SK-N-SH treated with all-trans-retinoic acid at 6 μM for 48 hours (cell line): ENCODE results near the gene HTT.

Source experiments
- ATAC-seq: fragments of 200-7000 bp; cut with Tn5 transposase; 3 replicates; pipeline ENCODE4 v1.9.1; 2020; ENCODE audit warnings: mild to moderate bottlenecking, moderate library complexity
- BACH2 ChIP-seq: fragments of 250-450 bp; sonication (Bioruptor Pico); IDR thresholded peaks from 2 replicates; pipeline ENCODE4 v1.9.0; 2021; ENCODE audit warnings: mild to moderate bottlenecking, borderline replicate concordance
- CSDC2 ChIP-seq: fragments of 250-450 bp; sonication (Bioruptor Pico); IDR thresholded peaks from 2 replicates; pipeline ENCODE4 v1.5.0; 2020; ENCODE audit warnings: mild to moderate bottlenecking, moderate library complexity
- ESRRG ChIP-seq: fragments of 250-450 bp; sonication (Bioruptor Pico); IDR thresholded peaks from 2 replicates; pipeline ENCODE4 v1.6.1; 2021; ENCODE audit warnings: mild to moderate bottlenecking
- GLIS3 ChIP-seq: fragments of 250-450 bp; sonication (Bioruptor Pico); IDR thresholded peaks from 2 replicates; pipeline ENCODE4 v1.5.0; 2020; ENCODE audit warnings: mild to moderate bottlenecking, moderate library complexity
- ISL1 ChIP-seq: fragments of 250-450 bp; sonication (Bioruptor Pico); IDR thresholded peaks from 2 replicates; pipeline ENCODE4 v2.1.2; 2022; ENCODE audit warnings: mild to moderate bottlenecking, moderate library complexity
- OSR1 ChIP-seq: fragments of 250-450 bp; sonication (Bioruptor Pico); IDR thresholded peaks from 2 replicates; pipeline ENCODE4 v1.8.0; 2022; ENCODE audit warnings: moderate library complexity, mild to moderate bottlenecking, inconsistent platforms
- PPARA ChIP-seq: fragments of 250-450 bp; sonication (Bioruptor Pico); IDR thresholded peaks from 2 replicates; pipeline ENCODE4 v1.5.0; 2020; ENCODE audit warnings: mild to moderate bottlenecking, borderline replicate concordance
- RARB ChIP-seq: fragments of 250-450 bp; sonication (Bioruptor Pico); IDR thresholded peaks from 2 replicates; pipeline ENCODE4 v1.8.0; 2021; ENCODE audit warnings: mild to moderate bottlenecking, moderate library complexity
- SNAI2 ChIP-seq: fragments of 250-450 bp; sonication (Bioruptor Pico); IDR thresholded peaks from 2 replicates; pipeline ENCODE4 v1.5.0; 2020; ENCODE audit warnings: mild to moderate bottlenecking, moderate library complexity
- TCF4 ChIP-seq: fragments of 250-450 bp; sonication (Bioruptor Pico); IDR thresholded peaks from 2 replicates; pipeline ENCODE4 v1.8.0; 2021; ENCODE audit warnings: mild to moderate bottlenecking, moderate library complexity, borderline replicate concordance
- TOX ChIP-seq: fragments of 250-450 bp; sonication (Bioruptor Pico); IDR thresholded peaks from 2 replicates; pipeline ENCODE4 v1.8.0; 2021; ENCODE audit warnings: mild to moderate bottlenecking, moderate library complexity, borderline replicate concordance
- ZC3H10 ChIP-seq: fragments of 250-450 bp; sonication (Bioruptor Pico); IDR thresholded peaks from 2 replicates; pipeline ENCODE4 v1.5.1; 2021; ENCODE audit warnings: mild to moderate bottlenecking, moderate library complexity
- ZFP3 ChIP-seq: fragments of 250-450 bp; sonication (Bioruptor Pico); IDR thresholded peaks from 2 replicates; pipeline ENCODE4 v1.5.0; 2020; ENCODE audit warnings: mild to moderate bottlenecking, moderate library complexity
- ZFP30 ChIP-seq: fragments of 450-650 bp; formaldehyde crosslinking; IDR thresholded peaks from 2 replicates; pipeline ENCODE4 v1.5.0; 2022; ENCODE audit warnings: mild to moderate bottlenecking, moderate library complexity
- ZNF565 ChIP-seq: fragments of 450-650 bp; formaldehyde crosslinking; conservative IDR thresholded peaks from 2 replicates; pipeline ENCODE4 v1.5.0; 2020; ENCODE audit warnings: low read depth, mild to moderate bottlenecking, moderate library complexity
- ZNF70 ChIP-seq: fragments of 450-650 bp; formaldehyde crosslinking; IDR thresholded peaks from 2 replicates; pipeline ENCODE4 v1.5.0; 2020; ENCODE audit warnings: mild to moderate bottlenecking, moderate library complexity
- ZNF8 ChIP-seq: fragments of 450-650 bp; formaldehyde crosslinking; IDR thresholded peaks from 2 replicates; pipeline ENCODE4 v1.5.0; 2020; ENCODE audit warnings: mild to moderate bottlenecking, moderate library complexity
- TF ChIP-seq, protein P1 (sequence below): fragments of 250-450 bp; sonication (Bioruptor Pico); IDR thresholded peaks from 2 replicates; pipeline ENCODE4 v1.5.0; 2020; ENCODE audit warnings: mild to moderate bottlenecking, moderate library complexity
- TF ChIP-seq, protein P2 (sequence below): fragments of 250-450 bp; sonication (Bioruptor Pico); IDR thresholded peaks from 2 replicates; pipeline ENCODE4 v1.8.0; 2020; ENCODE audit warnings: mild to moderate bottlenecking, moderate library complexity, borderline replicate concordance
- TF ChIP-seq, protein P3 (sequence below): fragments of 250-450 bp; sonication (Bioruptor Pico); IDR thresholded peaks from 2 replicates; pipeline ENCODE4 v1.5.1; 2020; ENCODE audit warnings: low read depth, mild to moderate bottlenecking, moderate library complexity
- TF ChIP-seq, protein P4 (sequence below): fragments of 250-450 bp; sonication (Bioruptor Pico); IDR thresholded peaks from 2 replicates; pipeline ENCODE4 v1.5.1; 2021; ENCODE audit warnings: mild to moderate bottlenecking, moderate library complexity
- TF ChIP-seq, protein P5 (sequence below): fragments of 250-450 bp; sonication (Bioruptor Pico); IDR thresholded peaks from 2 replicates; pipeline ENCODE4 v1.8.0; 2021; ENCODE audit warnings: low read depth, mild to moderate bottlenecking, moderate library complexity, borderline replicate concordance

Gene HTT

DNA sequence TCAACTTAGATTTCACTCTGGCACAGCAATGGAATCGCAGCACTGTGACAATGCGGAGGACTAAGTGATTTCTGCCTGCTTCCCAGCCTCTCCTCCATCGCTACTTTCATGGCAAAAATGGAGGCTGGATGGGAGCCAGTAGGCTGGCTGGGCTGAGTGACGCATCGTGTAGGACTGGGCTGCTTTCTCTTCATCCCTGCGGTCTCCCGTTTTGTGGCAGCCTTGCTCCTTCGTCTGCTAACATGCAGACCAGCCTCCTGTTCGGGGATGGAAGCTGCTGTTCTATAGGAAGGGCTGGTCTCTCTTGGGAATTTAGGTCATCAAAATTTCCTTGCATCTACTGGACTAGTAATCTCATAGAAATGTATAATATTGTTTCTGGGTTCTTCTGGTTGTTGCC is 202.5 kb downstream of the HTT start:
- TF ChIP-seq TOX (CRISPR knock-in tag) (no peak), CSDC2 (CRISPR knock-in tag) (no peak), ZNF565 (CRISPR knock-in tag) (no peak), ZNF8 (CRISPR knock-in tag) (no peak)
- ATAC-seq, result no peak

DNA sequence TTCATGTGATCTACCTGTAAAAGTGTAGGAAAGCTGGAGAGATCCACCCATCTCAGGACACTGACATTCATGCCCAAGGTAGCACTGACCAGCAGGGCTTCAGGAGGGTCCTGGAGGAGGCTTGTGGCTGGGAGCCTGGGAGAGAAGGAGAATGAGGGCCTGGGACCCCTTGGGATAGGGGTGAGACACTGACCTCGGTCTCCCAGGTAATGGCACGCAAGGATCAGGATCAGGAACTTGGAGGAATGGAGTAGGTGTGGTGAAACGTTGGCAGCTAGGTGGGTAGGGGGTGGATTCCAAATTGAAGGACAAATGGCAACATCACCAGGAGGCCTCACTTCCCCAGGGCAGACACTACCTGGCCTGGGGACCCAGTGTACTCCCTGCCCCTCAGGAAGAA is 206.0 kb downstream of the HTT start:
- no peak for ATAC-seq
- TF ChIP-seq BACH2 (CRISPR knock-in tag), result no peak
- no peak for TF ChIP-seq SNAI2 (CRISPR knock-in tag)
- TF ChIP-seq ZFP3 (CRISPR knock-in tag), result no peak
- no peak for TF ChIP-seq GLIS3 (CRISPR knock-in tag)
- TF ChIP-seq, protein P1, sequence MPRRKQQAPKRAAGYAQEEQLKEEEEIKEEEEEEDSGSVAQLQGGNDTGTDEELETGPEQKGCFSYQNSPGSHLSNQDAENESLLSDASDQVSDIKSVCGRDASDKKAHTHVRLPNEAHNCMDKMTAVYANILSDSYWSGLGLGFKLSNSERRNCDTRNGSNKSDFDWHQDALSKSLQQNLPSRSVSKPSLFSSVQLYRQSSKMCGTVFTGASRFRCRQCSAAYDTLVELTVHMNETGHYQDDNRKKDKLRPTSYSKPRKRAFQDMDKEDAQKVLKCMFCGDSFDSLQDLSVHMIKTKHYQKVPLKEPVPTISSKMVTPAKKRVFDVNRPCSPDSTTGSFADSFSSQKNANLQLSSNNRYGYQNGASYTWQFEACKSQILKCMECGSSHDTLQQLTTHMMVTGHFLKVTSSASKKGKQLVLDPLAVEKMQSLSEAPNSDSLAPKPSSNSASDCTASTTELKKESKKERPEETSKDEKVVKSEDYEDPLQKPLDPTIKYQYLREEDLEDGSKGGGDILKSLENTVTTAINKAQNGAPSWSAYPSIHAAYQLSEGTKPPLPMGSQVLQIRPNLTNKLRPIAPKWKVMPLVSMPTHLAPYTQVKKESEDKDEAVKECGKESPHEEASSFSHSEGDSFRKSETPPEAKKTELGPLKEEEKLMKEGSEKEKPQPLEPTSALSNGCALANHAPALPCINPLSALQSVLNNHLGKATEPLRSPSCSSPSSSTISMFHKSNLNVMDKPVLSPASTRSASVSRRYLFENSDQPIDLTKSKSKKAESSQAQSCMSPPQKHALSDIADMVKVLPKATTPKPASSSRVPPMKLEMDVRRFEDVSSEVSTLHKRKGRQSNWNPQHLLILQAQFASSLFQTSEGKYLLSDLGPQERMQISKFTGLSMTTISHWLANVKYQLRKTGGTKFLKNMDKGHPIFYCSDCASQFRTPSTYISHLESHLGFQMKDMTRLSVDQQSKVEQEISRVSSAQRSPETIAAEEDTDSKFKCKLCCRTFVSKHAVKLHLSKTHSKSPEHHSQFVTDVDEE (CRISPR knock-in tag), result no peak
- no peak for TF ChIP-seq ZC3H10
- no peak for TF ChIP-seq ZFP30 (CRISPR knock-in tag)
- no peak for TF ChIP-seq OSR1 (CRISPR knock-in tag)
- no peak for TF ChIP-seq ZNF565 (CRISPR knock-in tag)
- no peak for TF ChIP-seq TOX (CRISPR knock-in tag)
- TF ChIP-seq, protein P2, sequence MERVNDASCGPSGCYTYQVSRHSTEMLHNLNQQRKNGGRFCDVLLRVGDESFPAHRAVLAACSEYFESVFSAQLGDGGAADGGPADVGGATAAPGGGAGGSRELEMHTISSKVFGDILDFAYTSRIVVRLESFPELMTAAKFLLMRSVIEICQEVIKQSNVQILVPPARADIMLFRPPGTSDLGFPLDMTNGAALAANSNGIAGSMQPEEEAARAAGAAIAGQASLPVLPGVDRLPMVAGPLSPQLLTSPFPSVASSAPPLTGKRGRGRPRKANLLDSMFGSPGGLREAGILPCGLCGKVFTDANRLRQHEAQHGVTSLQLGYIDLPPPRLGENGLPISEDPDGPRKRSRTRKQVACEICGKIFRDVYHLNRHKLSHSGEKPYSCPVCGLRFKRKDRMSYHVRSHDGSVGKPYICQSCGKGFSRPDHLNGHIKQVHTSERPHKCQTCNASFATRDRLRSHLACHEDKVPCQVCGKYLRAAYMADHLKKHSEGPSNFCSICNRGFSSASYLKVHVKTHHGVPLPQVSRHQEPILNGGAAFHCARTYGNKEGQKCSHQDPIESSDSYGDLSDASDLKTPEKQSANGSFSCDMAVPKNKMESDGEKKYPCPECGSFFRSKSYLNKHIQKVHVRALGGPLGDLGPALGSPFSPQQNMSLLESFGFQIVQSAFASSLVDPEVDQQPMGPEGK (CRISPR knock-in tag), result no peak
- no peak for TF ChIP-seq ESRRG (CRISPR knock-in tag)
- TF ChIP-seq RARB (CRISPR knock-in tag), result no peak
- TF ChIP-seq PPARA (CRISPR knock-in tag), result no peak
- TF ChIP-seq, protein P3, sequence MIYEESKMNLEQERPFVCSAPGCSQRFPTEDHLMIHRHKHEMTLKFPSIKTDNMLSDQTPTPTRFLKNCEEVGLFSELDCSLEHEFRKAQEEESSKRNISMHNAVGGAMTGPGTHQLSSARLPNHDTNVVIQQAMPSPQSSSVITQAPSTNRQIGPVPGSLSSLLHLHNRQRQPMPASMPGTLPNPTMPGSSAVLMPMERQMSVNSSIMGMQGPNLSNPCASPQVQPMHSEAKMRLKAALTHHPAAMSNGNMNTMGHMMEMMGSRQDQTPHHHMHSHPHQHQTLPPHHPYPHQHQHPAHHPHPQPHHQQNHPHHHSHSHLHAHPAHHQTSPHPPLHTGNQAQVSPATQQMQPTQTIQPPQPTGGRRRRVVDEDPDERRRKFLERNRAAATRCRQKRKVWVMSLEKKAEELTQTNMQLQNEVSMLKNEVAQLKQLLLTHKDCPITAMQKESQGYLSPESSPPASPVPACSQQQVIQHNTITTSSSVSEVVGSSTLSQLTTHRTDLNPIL (CRISPR knock-in tag), result no peak
- TF ChIP-seq, protein P4, sequence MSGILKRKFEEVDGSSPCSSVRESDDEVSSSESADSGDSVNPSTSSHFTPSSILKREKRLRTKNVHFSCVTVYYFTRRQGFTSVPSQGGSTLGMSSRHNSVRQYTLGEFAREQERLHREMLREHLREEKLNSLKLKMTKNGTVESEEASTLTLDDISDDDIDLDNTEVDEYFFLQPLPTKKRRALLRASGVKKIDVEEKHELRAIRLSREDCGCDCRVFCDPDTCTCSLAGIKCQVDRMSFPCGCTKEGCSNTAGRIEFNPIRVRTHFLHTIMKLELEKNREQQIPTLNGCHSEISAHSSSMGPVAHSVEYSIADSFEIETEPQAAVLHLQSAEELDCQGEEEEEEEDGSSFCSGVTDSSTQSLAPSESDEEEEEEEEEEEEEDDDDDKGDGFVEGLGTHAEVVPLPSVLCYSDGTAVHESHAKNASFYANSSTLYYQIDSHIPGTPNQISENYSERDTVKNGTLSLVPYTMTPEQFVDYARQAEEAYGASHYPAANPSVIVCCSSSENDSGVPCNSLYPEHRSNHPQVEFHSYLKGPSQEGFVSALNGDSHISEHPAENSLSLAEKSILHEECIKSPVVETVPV (CRISPR knock-in tag), result no peak
- TF ChIP-seq, protein P5, sequence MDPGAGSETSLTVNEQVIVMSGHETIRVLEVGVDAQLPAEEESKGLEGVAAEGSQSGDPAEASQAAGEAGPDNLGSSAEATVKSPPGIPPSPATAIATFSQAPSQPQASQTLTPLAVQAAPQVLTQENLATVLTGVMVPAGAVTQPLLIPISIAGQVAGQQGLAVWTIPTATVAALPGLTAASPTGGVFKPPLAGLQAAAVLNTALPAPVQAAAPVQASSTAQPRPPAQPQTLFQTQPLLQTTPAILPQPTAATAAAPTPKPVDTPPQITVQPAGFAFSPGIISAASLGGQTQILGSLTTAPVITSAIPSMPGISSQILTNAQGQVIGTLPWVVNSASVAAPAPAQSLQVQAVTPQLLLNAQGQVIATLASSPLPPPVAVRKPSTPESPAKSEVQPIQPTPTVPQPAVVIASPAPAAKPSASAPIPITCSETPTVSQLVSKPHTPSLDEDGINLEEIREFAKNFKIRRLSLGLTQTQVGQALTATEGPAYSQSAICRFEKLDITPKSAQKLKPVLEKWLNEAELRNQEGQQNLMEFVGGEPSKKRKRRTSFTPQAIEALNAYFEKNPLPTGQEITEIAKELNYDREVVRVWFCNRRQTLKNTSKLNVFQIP (CRISPR knock-in tag), result no peak

DNA sequence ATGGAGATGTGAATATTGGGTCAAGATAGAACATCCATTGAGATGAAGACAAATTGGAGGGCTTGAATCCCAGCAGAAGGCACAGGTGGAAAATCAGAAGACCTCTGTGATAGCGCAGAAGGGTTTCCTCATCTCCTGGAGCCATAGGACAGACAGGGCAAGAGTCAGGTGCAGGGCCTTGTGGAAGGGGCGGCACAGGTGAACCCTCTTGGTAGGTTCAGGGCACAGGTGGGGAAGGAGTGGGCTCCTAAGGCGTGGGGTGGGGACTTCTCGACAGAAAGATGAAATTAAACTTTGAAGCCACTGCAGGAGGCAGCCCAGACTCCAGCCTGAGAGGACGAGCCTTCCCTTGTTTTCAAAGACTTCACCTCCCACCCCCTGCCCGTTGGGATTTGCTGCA is 209.0 kb downstream of the HTT start:
- no peak for ATAC-seq
- TF ChIP-seq ESRRG (CRISPR knock-in tag) (no peak), ZFP30 (CRISPR knock-in tag) (no peak), ZNF70 (no peak), RARB (CRISPR knock-in tag) (no peak), PPARA (CRISPR knock-in tag) (no peak), ZC3H10 (no peak), OSR1 (CRISPR knock-in tag) (no peak), ISL1 (CRISPR knock-in tag) (no peak), GLIS3 (CRISPR knock-in tag) (no peak), ZFP3 (CRISPR knock-in tag) (no peak), TCF4 (CRISPR knock-in tag) (no peak), CSDC2 (CRISPR knock-in tag) (no peak)
- TF ChIP-seq, protein P3 (CRISPR knock-in tag), result no peak
- TF ChIP-seq, protein P5 (CRISPR knock-in tag), result no peak
- TF ChIP-seq, protein P1 (CRISPR knock-in tag), result no peak
